Urinary bladder (tissue), 4 donors: ENCODE results near the gene RPRD1A. TPM values are rescaled to one million over a fixed set of nuclear protein-coding genes. Genes with fewer than 3 reads are reported as not detected.
"Not testable (repeated sequence)": the region's sequence is repeated elsewhere in the genome, so short reads cannot be mapped to it uniquely, and the experiment has no call there.

Experiments used
- DNase-seq: peaks from one replicate; pipeline ENCODE4 v3.0.0-alpha.2; 2015; ENCODE audit errors: extremely low spot score
- H3K27ac ChIP-seq: one replicate; pipeline ENCODE4 v1.5.1; 2013; ENCODE audit warnings: low read depth, mild to moderate bottlenecking, moderate library complexity
- H3K36me3 ChIP-seq: one replicate; pipeline ENCODE4 v1.6.1; 2013; ENCODE audit warnings: mild to moderate bottlenecking, moderate library complexity; ENCODE audit not compliant: insufficient read depth
- H3K4me1 ChIP-seq: one replicate; pipeline ENCODE4 v1.6.1; 2013; ENCODE audit warnings: mild to moderate bottlenecking, moderate library complexity; ENCODE audit not compliant: insufficient read depth
- H3K4me3 ChIP-seq: one replicate; pipeline ENCODE4 v1.5.1; 2013; ENCODE audit warnings: low read depth, low read length
- WGBS: extraction: QIAGEN DNeasy Blood & Tissue Kit; methylation state at CpG from one replicate; pipeline ENCODE4 v1.1.7; 2013; 5-methylcytosine and 5-hydroxymethylcytosine counted together
- polyA plus RNA-seq: library from polyadenylated mRNA; stranded (reverse); fragments of 200-250 nt; gene quantifications from one replicate; pipeline ENCODE4 v1.2.3, GENCODE V29; 2013
- total RNA-seq: library from RNA; depleted of rRNA; stranded (reverse); fragments of >200 nt; gene quantifications from one replicate; pipeline ENCODE4 v1.2.3, GENCODE V29; 2014
- donor health status: healthy with polysubstance abuse.
- donor health status: healthy.

Gene RPRD1A
- 73.0 TPM for total RNA-seq
- polyA plus RNA-seq = 41.5 TPM

- Histone ChIP-seq H3K4me1 (no peaks in the 10 kb centered on the region), H3K27ac (peak within 1 kb of the TSS; percentile 94), H3K4me3 (peak within 1 kb of the TSS; percentile 89), H3K36me3 (no peaks in the 10 kb centered on the region)
- 1% methylated on average over 66 of the region's 66 CpGs for WGBS
- peak; percentile 85 for DNase-seq
These were observed at the start of gene RPRD1A for GRCh38 chr18:36067055-36067957. RPRD1A (minus strand) TSS chr18:36067559; CDS start chr18:36067404, 155 bp downstream.

- 95% methylated on average over 11 of the region's 11 CpGs for WGBS
- H3K4me1 ChIP-seq, H3K4me3 ChIP-seq, DNase-seq, H3K27ac ChIP-seq, H3K36me3 ChIP-seq: not testable (repeated sequence)
These were observed 49.4 kb upstream of the RPRD1A start for GRCh38 chr18:36116771-36117170.

- WGBS = 74% methylated on average over 1 of the region's 1 CpG
- Histone ChIP-seq H3K27ac (no peak overlapping the region), H3K4me1 (no peaks in the 10 kb centered on the region), H3K36me3 (peaks cover 3% of the 10 kb centered on the region), H3K4me3 (no peak overlapping the region)
- no peak for DNase-seq
These were observed 47.4 kb upstream of the RPRD1A start for GRCh38 chr18:36114738-36115137.

GRCh38 chr18:36114251-36114650 lies 46.9 kb upstream of the RPRD1A start:
- no peak for DNase-seq
- Histone ChIP-seq H3K27ac (no peak overlapping the region), H3K36me3 (peaks cover 3% of the 10 kb centered on the region), H3K4me3 (no peak overlapping the region), H3K4me1 (no peaks in the 10 kb centered on the region)
- 64% methylated on average over 4 of the region's 4 CpGs for WGBS

- DNase-seq = no peak
- Histone ChIP-seq H3K4me1 (no peaks in the 10 kb centered on the region), H3K36me3 (peaks cover 3% of the 10 kb centered on the region)
These were observed 44.9 kb upstream of the RPRD1A start for GRCh38 chr18:36112302-36112701.

GRCh38 chr18:36109737-36110136 lies 42.4 kb upstream of the RPRD1A start:
- Histone ChIP-seq H3K27ac (no peak overlapping the region), H3K4me3 (no peak overlapping the region), H3K36me3 (peaks cover 3% of the 10 kb centered on the region), H3K4me1 (no peaks in the 10 kb centered on the region)
- no peak for DNase-seq
- 91% methylated on average over 1 of the region's 1 CpG for WGBS

More at GRCh38 chr18:36112302-36112701, 44.9 kb upstream of the RPRD1A start:
- H3K4me3 ChIP-seq = no peak overlapping the region
- no peak overlapping the region for H3K27ac ChIP-seq

- H3K4me3 ChIP-seq = no peak overlapping the region
- H3K27ac ChIP-seq = no peak overlapping the region
- DNase-seq = no peak
- H3K4me1 ChIP-seq = no peaks in the 10 kb centered on the region
- WGBS = 83% methylated on average over 5 of the region's 5 CpGs
- H3K36me3 ChIP-seq = peaks cover 3% of the 10 kb centered on the region
These were observed 41.2 kb upstream of the RPRD1A start for GRCh38 chr18:36108601-36109000.

- Histone ChIP-seq H3K4me3 (no peak overlapping the region), H3K36me3 (peaks cover 3% of the 10 kb centered on the region), H3K27ac (no peak overlapping the region), H3K4me1 (no peaks in the 10 kb centered on the region)
- 49% methylated on average over 2 of the region's 2 CpGs for WGBS
- no peak for DNase-seq
These were observed 40.8 kb upstream of the RPRD1A start for GRCh38 chr18:36108196-36108595.

- Histone ChIP-seq H3K27ac (no peak overlapping the region), H3K36me3 (no peaks in the 10 kb centered on the region), H3K4me1 (no peaks in the 10 kb centered on the region), H3K4me3 (no peak overlapping the region)
- DNase-seq = no peak
These were observed 40.1 kb upstream of the RPRD1A start for GRCh38 chr18:36107477-36107876.

- Histone ChIP-seq H3K27ac (no peak overlapping the region), H3K4me1 (no peaks in the 10 kb centered on the region), H3K4me3 (no peak overlapping the region), H3K36me3 (no peaks in the 10 kb centered on the region)
- no peak for DNase-seq
- 91% methylated on average over 2 of the region's 2 CpGs for WGBS
These were observed 37.4 kb upstream of the RPRD1A start for GRCh38 chr18:36104749-36105148.

- DNase-seq = no peak
- no peaks in the 10 kb centered on the region for H3K4me1 ChIP-seq
- no peak overlapping the region for H3K27ac ChIP-seq
- H3K4me3 ChIP-seq = no peak overlapping the region
- no peaks in the 10 kb centered on the region for H3K36me3 ChIP-seq
- WGBS = 95% methylated on average over 7 of the region's 7 CpGs
These were observed 34.6 kb upstream of the RPRD1A start for GRCh38 chr18:36101943-36102342.

GRCh38 chr18:36099311-36099710 lies 32.0 kb upstream of the RPRD1A start:
- Histone ChIP-seq H3K36me3 (no peaks in the 10 kb centered on the region), H3K27ac (no peak overlapping the region), H3K4me1 (no peaks in the 10 kb centered on the region)

GRCh38 chr18:36096955-36097354 lies 29.6 kb upstream of the RPRD1A start:
- no peak overlapping the region for H3K27ac ChIP-seq
- H3K4me3 ChIP-seq = no peak overlapping the region
- DNase-seq = no peak
- H3K4me1 ChIP-seq = no peaks in the 10 kb centered on the region
- no peaks in the 10 kb centered on the region for H3K36me3 ChIP-seq

More at GRCh38 chr18:36099311-36099710, 32.0 kb upstream of the RPRD1A start:
- no peak for DNase-seq
- H3K4me3 ChIP-seq = no peak overlapping the region

GRCh38 chr18:36095936-36096519 lies 28.7 kb upstream of the RPRD1A start:
- Histone ChIP-seq H3K36me3 (no peaks in the 10 kb centered on the region), H3K4me3 (no peak overlapping the region), H3K4me1 (no peaks in the 10 kb centered on the region), H3K27ac (no peak overlapping the region)
- 35% methylated on average over 1 of the region's 1 CpG for WGBS
- no peak for DNase-seq
